GM18520 (cell line): ENCODE measurements around the gene CFDP1.

ENCODE experiments used
- ATAC-seq: cut with Tn5 transposase; IDR thresholded peaks from one replicate; pipeline ENCODE4 v1.9.1; 2021; ENCODE audit not compliant: unreplicated experiment

CFDP1 gene

DNA sequence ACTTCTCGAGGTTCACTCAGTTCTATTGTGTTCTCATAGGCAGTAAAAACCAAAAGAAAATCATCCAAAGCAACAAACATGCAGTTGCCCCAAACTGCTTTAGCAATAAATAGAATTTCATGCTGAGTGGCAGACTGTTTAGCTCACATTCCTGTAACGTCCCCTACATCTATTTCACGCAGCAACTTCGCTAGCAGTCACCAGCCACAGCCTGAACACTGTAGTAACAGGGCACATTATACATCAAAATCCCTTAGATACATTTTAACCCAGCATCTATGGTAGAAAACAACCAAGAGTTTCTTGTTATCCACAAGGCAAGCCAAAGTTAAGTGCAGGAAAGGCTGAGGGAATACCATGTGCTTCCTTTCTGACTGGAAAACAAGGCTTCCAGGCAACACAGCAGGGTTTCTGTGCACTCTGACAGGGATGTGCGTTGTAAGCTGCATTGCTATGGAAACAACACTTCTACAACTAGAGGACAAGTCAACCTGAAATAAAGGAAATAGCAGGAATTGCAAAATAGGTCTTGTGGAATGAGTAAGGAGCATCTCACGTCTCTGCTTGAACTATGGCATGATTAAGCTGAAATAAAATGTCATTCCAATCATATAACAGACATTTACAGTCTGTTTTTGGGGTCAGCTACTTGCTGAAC lies 55.4 kb downstream of the CFDP1 start:
- ATAC-seq = no peak

DNA sequence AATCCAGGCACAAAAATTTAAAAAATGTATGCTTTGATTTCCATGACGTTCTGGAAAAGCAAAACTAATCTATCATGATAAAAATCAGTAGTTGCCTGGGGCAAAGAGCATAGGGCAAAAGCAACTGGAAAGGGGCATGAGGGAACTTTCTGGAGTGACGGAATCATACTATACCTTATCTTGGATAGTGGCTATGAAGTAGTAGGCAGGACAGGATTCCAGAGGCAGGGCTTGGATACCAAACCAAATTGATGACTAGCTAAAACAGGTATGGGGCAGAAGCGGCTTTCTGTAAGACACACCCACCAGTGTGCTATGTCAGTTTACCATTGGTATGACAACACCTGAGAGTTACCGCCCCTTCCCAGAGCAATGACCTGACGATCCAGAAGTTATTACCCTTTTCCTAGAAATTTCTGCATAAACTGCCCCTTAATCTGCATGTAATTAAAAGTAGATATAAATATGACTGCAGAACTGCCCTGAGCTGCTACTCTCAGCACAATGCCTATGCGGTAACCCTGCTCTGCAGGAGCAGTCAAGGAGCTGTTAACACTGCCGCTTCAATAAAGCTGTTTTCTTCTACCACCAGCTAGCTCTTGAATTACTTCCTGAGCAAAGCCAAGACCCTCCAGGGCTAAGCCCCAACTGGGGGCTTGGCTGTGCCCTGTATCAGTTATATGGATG lies 56.7 kb downstream of the CFDP1 start:
- no peak for ATAC-seq

DNA sequence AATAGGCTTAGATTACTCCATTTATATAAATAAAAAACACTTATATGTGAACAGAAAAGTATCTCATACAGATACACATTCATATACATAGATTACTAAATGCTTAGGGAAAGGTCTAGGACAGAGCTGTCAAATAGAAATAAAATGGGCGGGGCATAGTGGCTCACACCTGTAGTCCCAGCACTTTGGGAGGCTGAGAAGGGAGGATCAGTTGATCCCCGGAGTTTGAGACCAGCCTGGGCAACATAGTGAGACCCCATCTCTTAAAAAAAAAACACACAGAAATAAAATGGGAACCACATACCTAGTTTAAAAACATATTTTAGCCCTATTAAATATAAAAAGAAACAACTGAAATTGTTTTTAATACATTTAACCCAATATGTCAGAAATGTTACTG lies 58.9 kb downstream of the CFDP1 start:
- no peak for ATAC-seq

DNA sequence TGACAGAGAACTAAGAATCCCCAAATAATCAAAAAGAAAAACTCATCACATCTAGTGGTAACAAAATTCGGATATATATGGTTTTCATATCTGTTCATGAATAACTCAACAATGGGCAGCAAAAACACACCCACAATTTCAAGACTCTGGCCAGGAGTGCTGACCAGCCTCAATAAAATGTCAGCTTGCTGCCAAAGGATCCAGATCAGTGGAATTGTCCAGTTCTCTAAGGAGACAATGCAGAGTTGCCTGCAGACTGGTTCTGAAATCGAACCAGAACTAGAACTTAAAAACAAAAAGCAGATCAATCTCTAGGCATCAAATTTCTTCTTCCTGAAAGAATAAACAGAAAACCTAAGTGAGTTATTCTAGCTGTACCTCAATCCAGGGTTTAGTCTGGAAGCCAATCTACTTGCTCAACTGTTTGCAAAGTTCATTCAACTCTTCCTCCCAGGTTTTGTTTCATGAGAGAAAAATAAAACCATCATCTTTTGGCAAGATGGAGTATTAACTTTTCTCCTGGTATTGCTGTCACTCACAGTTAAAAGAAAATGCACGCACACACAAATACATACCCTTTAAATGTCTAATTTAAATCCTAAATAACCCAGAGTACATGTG lies 61.0 kb downstream of the CFDP1 start:
- no peak for ATAC-seq

DNA sequence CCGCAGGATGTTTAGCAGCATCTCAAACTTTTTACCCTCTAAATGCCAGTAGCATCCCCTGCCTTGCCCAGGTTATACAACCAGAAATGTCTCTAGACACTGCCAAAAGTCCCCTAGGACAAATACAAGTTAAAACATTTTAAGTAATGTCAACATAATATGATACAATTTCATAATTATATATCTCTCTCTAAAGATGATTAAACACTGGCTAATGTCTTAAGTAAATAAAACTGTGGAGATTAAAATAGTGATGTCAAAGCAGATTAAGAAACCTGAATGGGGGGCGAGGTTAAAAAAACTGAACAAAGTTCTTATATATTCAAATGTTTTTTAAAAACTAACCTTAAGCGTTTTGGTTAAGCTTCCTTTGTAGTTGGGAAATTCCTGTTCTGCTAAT lies 62.1 kb downstream of the CFDP1 start:
- no peak for ATAC-seq

DNA sequence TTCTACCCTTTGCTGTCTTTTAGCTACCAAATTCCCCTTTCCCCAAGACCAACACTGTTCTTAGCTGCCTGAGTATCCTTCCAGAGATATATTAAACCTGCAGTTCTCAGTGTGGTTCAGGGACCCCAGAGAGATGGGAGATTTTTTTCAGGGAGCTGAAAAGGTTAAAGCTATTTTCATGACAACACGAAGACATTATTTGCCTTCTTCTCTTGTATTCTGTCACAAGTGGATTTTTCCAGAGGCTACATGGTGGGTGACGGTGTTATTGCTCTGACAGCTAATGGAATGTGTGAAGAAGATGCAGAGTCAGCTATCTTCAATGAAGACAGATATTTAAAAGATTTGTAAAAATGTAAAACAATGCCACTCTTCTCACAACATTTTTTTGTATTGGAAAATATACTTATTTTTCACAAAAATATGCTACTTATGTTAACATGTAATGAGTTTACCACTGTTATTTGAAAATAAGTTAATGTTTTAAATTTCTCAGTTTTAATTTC lies 69.0 kb downstream of the CFDP1 start:
- no peak for ATAC-seq

DNA sequence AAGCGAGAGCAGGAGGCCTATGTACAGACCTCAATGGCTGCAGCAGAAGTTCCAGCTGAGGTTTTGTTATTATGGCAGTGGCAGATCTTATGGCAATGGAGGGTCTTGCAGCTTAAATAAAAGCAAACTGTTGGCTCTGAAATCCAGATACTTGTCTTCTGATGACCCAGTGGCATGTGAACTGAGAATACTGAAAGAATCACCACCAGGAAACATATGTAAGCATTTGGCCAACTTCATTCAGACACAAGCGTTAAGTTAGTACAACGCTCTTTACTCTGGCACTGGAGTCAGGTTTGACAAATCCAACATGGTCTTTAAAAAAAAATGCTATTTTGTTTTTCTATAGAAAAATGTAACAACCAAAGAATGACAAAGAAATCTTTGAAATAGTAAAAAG lies 70.5 kb downstream of the CFDP1 start:
- ATAC-seq = no peak

DNA sequence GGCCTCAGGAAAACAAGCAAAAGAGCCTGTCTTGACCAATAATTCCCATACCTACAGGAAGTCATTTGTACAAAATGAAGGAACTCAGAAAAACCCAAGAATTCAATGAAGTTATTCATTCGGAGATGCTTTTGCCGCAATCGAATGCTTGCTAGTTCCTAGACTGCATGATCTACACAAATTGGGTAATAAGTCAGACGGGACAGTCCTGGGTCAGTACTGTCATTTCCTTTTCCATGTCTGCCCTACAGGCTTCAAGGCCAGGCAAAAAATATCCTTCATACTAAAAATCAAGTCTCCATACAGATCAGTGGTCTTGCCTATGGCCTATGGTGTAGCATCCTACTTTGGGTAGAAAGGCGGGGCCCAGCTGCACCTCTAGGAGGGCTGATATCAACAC lies 71.4 kb downstream of the CFDP1 start:
- ATAC-seq = no peak

DNA sequence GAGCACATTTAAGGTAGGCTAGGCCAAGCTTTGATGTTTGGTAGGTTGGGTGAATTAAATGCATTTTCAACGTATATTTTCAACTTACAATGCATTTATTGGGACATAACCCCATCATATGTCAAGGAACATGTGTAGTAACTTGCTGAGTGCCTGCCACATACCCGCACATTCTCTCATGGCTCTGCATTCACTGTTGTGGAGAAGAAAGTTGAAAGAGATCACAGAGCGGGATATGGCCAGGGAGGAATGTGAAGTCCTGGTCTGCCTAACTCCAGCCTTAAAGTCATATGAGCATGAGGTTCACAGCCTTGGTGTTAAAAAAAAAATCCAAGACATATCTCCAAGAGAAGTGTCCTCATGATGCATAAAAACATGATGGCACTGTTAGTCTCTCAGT lies 79.1 kb downstream of the CFDP1 start:
- ATAC-seq = no peak

DNA sequence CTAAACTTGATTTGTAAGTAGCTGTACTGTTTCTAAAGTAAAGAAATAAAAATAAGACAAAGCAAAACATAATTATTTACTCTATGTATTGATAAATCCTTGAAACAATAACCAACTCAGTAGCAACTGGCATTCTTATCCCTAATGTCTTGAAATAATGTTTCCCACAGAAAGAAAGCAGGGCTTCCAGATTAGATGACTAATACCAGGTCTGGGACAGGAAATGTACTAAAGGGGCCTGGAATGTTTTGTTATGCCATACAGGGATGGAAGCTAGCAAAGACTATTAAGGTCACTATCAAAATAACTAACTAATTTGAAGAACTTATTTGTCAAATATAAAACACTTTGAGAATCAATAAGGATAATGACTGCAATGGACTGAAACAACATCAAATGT lies 82.1 kb downstream of the CFDP1 start:
- ATAC-seq = no peak

DNA sequence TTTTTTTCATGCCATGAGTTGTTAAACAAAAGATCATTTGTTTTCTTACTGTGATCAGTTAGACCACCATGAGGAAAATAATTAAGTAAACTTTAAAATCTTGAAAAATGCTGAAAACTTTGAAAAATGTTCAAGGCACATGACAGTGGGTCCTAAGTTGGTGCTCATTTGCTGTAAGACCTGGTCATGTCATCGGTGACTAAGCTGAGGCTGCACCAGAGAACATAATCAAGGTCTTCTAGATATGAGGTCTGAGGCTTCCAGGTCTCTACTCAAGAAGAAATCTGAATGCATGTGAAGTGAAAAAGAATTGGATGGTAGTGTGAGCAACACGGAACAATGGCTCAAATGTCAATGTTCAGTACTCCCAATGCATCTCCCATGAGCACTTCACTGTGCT lies 87.6 kb downstream of the CFDP1 start:
- ATAC-seq = no peak

DNA sequence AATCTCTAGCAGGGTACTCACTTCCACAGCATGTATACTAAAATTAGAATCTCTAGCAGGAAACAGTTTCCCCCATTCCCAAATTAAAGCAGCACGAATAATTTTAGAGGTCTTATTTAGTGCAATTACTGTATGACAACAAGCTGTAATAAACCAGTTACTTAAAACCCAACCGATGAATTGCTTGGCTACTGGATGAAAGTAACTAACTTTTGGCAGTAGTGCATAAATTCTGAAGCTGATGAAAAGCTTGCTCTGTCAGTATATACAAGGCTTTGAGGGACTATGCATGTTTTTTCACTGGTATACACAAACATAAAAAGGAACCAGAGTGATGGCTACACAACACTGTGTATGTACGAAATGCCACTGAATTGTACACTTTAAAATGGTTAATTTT lies 89.4 kb downstream of the CFDP1 start:
- no peak for ATAC-seq

DNA sequence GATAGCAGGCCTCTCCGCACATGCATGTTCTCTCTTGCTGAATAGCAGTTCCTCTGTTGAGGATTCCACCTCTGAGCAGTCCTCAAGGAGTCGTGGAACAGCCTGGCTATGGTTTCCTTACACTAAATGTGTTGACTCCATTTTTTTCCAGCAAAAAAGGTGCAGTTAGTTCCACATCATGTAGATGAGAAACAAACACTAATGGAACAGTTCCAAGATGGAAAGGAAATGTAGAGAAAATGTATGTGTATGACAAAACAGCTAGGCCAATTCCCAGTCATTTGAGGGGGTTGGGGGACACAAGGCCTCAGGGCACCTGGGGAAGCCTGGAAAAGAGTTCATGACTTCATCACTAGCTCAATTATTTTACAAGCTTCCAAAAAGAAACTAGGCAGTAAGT lies 90.0 kb downstream of the CFDP1 start:
- ATAC-seq = no peak

DNA sequence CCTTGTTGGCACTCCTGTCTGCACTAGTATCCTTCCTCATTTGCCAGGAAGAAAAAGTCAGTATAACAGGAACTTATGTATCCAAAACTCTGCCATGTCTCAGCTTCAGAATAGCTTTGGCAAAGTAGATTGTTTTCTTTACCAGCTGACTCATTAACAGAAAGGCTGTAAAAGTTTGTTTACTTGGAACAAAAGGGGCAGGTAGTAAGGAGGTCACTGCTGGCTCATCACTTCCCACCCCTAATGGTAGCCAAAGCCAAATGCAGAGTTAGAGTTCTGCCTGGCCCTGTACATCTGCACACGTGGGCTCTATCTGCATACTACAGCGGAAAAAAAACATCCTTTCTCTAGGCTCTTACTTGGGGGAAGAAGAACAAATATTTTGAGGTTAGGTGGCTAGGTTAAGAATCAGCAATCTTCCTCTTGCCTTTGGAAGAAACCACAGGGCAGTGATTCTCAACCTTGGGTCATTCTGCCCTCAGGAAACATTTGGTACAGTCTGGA lies 90.9 kb downstream of the CFDP1 start:
- no peak for ATAC-seq

DNA sequence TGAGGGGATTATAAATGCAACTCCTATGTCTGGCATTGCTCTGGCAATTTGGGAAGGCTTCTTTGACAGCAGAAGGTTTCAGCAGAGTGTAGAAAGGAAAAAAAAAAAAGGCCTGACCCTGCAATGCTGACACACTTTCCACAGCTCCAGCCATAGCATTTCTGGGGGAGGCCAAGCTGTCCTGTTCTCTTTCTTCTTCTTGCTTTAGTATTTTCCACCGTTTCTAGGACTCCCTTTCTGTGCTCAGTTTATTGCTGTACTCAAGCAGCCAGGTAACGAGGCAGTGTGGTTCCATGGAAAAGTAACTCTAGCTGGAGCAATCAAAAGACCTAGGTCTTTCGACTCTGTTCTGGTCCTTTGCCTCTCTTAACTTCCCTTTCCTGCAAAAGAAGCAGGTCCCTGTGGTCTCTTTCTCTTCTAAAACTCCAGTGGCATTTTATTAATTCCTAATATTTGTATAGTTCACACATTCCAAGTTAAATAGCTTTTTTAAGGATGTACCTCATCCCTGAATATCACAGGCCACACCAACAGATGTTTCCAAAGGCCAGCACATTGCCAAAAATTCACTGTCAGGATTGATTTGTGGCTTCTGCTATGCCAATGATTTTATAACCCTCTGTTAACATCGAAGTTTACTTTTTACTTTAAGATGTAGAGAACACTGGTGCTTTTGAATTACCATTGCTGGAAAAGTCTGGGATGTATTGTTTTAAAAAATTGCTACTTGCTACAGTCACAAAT lies 91.6 kb downstream of the CFDP1 start:
- no peak for ATAC-seq

DNA sequence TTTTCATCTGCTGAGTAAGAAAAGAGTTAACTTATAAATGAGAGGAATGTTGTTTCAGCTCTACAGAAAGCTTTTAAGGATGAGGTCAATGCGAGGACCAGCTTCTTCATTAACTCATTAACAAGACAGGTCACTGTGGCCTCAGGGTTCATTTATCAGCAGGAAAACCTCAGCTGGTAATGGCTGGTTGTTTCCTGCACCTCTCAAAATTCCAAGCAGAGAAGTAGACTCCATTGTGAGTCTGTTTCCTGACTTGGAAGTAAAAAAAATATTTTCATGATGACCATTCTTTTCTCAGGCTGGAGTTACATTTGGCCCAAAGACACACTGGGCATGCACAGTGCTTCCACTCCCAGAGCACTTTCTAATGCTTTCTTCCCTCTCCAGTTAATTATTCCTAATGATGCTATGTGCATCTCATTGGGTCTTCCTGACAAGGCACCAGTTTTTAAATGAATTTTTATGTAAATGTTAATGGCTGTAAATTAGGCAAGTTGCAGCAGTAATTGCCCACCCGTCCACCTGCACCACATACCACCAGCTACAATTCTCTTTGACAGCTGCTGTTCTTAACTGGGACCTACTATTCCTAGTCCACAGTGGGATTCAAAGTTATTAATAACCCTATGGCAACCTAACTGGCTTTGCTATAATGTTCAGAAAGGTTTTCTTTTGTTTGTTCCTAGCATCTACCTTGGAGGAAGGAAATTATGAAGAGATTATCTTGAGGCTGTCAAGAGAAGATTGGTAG lies 92.4 kb downstream of the CFDP1 start:
- no peak for ATAC-seq

DNA sequence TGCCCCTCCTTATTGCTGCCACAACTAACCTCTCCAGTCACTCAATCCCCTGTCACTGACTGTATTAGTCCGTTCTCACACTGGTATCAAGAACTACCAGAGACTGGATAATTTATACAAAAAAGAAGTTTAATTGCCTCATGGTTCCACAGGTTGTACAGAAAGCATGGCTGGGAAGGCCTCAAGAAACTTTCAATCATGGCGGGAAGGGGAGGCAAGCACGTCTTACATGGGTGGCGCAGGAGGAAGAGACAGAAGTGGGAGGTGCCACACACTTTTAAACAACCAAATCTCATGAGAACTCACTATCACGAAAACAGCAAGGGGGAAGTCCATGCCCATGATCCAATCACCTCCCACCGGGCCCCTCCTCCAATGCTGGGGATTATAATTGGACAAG lies 95.9 kb downstream of the CFDP1 start:
- ATAC-seq = no peak

DNA sequence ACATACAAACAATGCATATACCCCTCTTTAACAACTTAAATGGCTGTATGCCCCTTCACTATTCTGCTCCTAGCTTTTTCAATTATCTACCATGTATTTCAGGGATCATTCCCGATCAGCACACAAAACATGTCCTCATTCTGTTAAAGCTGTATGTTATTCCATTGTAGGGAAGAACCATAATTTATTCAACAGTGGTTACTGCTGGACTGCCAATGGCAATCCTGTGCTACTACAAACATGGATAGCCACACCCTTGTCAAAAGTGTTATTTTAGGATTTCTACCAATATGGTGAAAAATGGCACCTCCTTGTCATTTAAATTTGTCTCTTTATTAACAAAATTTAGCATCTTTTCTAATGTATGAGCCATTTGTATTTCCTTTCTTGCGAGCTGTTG lies 96.8 kb downstream of the CFDP1 start:
- no peak for ATAC-seq

DNA sequence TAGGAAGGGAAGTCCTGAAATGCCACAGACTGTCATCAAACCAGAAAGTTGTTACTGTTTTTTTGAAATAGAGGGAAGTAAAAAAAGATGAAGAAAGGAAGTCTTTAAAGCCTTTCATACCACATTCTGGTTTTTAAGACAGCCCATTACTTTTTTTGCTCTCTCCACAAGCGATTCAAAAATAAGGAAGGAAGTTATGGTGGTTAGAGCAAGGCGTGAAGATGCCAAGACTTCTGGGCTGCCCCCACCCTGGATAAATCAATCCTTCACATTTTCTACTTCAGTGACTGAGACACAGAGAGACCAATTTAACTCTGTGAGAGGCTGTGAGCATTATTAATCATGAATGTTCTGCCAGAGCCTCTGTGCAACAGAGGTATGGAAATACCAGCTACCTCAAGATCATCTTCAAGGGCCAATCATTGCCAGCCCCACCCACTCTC lies 99.6 kb downstream of the CFDP1 start:
- no peak for ATAC-seq

DNA sequence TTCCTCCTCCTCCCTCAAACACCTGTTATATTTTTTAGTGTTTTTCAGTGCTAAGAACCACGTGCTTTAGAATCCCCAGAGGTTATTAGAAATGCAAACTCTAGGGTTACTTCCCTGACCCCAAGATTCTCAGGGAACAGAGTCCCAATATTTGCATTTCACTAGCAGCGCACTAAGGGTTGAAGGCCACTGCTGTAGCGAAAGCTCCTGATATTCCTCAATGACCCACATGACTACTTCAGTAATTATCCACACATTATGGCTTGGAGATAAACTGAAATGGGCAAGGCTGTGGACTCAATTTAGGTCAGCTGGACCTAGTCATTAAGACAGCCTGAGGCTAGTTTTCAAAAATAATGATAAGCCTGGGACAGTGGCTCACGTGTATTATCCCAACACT lies 103.4 kb downstream of the CFDP1 start:
- ATAC-seq = no peak

DNA sequence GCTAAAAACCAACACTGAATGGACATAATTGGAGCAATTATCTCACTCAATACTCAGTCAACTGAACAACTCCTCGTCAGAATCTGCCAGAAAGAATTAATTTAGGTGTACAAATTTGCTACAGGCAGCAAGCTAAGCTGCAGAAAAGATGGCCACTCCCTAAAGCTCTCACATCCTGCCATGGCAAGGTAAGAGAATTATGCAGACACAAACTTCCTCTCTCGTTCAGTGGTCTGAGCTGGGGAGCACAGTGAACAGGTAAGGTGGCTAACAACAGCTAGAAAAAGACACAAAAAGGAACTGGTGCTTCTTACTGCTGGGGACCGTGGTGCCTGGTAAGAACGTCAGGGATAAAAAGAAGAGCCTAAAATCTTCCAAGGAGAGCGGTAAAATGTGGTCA lies 107.0 kb downstream of the CFDP1 start:
- ATAC-seq = no peak
